Left ventricle myocardium inferior (tissue), 1 donor: ENCODE data around the gene CAMK1D. TPM values are rescaled to one million over a fixed set of nuclear protein-coding genes. Genes with fewer than 3 reads are reported as not detected.

Experiments
- DNase-seq: peaks from one replicate; pipeline ENCODE4 v3.0.0-alpha.2; 2020
- H3K27ac ChIP-seq: fragments of 200-600 bp; replicated peaks from 2 replicates; pipeline ENCODE4 v1.8.0; 2021
- H3K27me3 ChIP-seq: fragments of 200-600 bp; 2 replicates; pipeline ENCODE4 v1.8.0; 2021; ENCODE audit warnings: low read depth
- H3K36me3 ChIP-seq: fragments of 200-600 bp; 2 replicates; pipeline ENCODE4 v1.8.0; 2021
- H3K4me1 ChIP-seq: fragments of 200-600 bp; 2 replicates; pipeline ENCODE4 v1.8.0; 2021
- H3K4me3 ChIP-seq: fragments of 200-600 bp; 2 replicates; pipeline ENCODE4 v1.8.0; 2021; ENCODE audit warnings: mild to moderate bottlenecking, moderate library complexity
- H3K9me3 ChIP-seq: fragments of 200-600 bp; replicated peaks from 2 replicates; pipeline ENCODE4 v1.8.0; 2021
- CTCF ChIP-seq: fragments of 200-600 bp; IDR thresholded peaks from 2 replicates; pipeline ENCODE4 v1.8.0; 2021; ENCODE audit warnings: antibody characterized with exemption, mild to moderate bottlenecking, borderline replicate concordance
- intact Hi-C: fragments of 100-400 bp; cut with micrococcal nuclease; formaldehyde crosslinking; loops from one replicate; pipeline ENCODE4 v1.11.0; 2022
- total RNA-seq: library from RNA; stranded (reverse); fragmentation: NEBNext Ultra II Directional; extraction: Animal tissue kit (Norgen Biotek cat#: 25700); gene quantifications from one replicate; pipeline ENCODE4 v1.2.1, GENCODE V29; 2021
- donor health status: DM: no; HTN: yes; CAD: no; lungs with severe emphysema.

CAMK1D gene
- total RNA-seq, 1 donor from 2014 or later, result 2.5 TPM

- intact Hi-C loops, result no loop called here
- Histone ChIP-seq H3K36me3 (no peaks in the 10 kb centered on the region), H3K9me3 (no peaks in the 10 kb centered on the region), H3K27ac (no peak overlapping the region), H3K27me3 (no peaks in the 10 kb centered on the region), H3K4me3 (no peak overlapping the region), H3K4me1 (peaks cover 24% of the 10 kb centered on the region)
- TF ChIP-seq CTCF, result no peak
- DNase-seq, result no peak
Measured at GRCh38 chr10:12702215-12702770, 352.9 kb downstream of the CAMK1D start.

GRCh38 chr10:12703126-12703525 is 353.8 kb downstream of the CAMK1D start:
- TF ChIP-seq CTCF, result no peak
- Histone ChIP-seq H3K27ac (no peak overlapping the region), H3K4me3 (no peak overlapping the region), H3K36me3 (no peaks in the 10 kb centered on the region), H3K4me1 (peaks cover 32% of the 10 kb centered on the region), H3K9me3 (no peaks in the 10 kb centered on the region), H3K27me3 (no peaks in the 10 kb centered on the region)
- intact Hi-C loops, result no loop called here
- no peak for DNase-seq

GRCh38 chr10:12703813-12704212 is 354.5 kb downstream of the CAMK1D start:
- Histone ChIP-seq H3K4me3 (no peak overlapping the region), H3K27ac (no peak overlapping the region), H3K9me3 (no peaks in the 10 kb centered on the region), H3K36me3 (no peaks in the 10 kb centered on the region), H3K4me1 (peaks cover 37% of the 10 kb centered on the region), H3K27me3 (no peaks in the 10 kb centered on the region)
- DNase-seq, result no peak
- TF ChIP-seq CTCF, result no peak
- intact Hi-C loops, result no loop called here

GRCh38 chr10:12704488-12704887 is 355.1 kb downstream of the CAMK1D start:
- Histone ChIP-seq H3K9me3 (no peaks in the 10 kb centered on the region), H3K27ac (no peak overlapping the region), H3K36me3 (no peaks in the 10 kb centered on the region), H3K27me3 (no peaks in the 10 kb centered on the region), H3K4me1 (peaks cover 36% of the 10 kb centered on the region), H3K4me3 (no peak overlapping the region)
- intact Hi-C loops, result no loop called here
- no peak for TF ChIP-seq CTCF
- no peak for DNase-seq

GRCh38 chr10:12705943-12706342 is 356.6 kb downstream of the CAMK1D start:
- no peak for TF ChIP-seq CTCF
- no peak for DNase-seq
- H3K27ac ChIP-seq, result no peak overlapping the region
- no peaks in the 10 kb centered on the region for H3K9me3 ChIP-seq
- intact Hi-C loops, result no loop called here
- no peaks in the 10 kb centered on the region for H3K36me3 ChIP-seq
- H3K27me3 ChIP-seq, result no peaks in the 10 kb centered on the region
- H3K4me1 ChIP-seq, result peaks cover 38% of the 10 kb centered on the region
- H3K4me3 ChIP-seq, result no peak overlapping the region
